SK-N-MC (cell line): ENCODE measurements around the gene JSRP1.

ENCODE experiments used
- EZH2 ChIP-seq: fragments of 200-600 bp; sonication (generic); IDR thresholded peaks from one replicate; pipeline ENCODE4 v1.6.1; 2017; ENCODE audit warnings: antibody characterized with exemption
- POLR2AphosphoS5 ChIP-seq: IDR thresholded peaks from 2 replicates; pipeline ENCODE4 v1.6.1; 2012; ENCODE audit warnings: mild to moderate bottlenecking, low read depth, low read length, borderline replicate concordance

- TF ChIP-seq POLR2AphosphoS5 (no peak; the same call in 1 of the 2 replicates), EZH2 (no peak)
These were observed 26.1 kb downstream of the JSRP1 start for GRCh38 chr19:2230033-2230531.
